Activated B cell treated with CpG ODN at 0.5 μM for 24 hours (primary cell): Measurements from ENCODE around the gene ASMTL. TPM values are rescaled to one million over a fixed set of nuclear protein-coding genes. Genes with fewer than 3 reads are reported as not detected.
"Not testable (repeated sequence)": the region's sequence is repeated elsewhere in the genome, so short reads cannot be mapped to it uniquely, and the experiment has no call there.

Source experiments
- ATAC-seq: fragments of 200-7000 bp; cut with Tn5 transposase; one replicate; pipeline ENCODE4 v1.10.0; 2021; ENCODE audit warnings: low read depth, mild to moderate bottlenecking, moderate library complexity
- CTCF ChIA-PET: fragments of 350-600 bp; sonication (Branson Sonifier 250); formaldehyde crosslinking; loops from one replicate; lab custom pipeline; 2021; ENCODE audit warnings: antibody characterized with exemption; lab: Charles Lee
- POLR2A ChIA-PET: fragments of 350-600 bp; sonication (Branson Sonifier 250); formaldehyde crosslinking; loops from one replicate; lab custom pipeline; 2021; ENCODE audit warnings: antibody characterized with exemption; lab: Charles Lee
- DNase-seq: peaks from one replicate; pipeline ENCODE4 v3.0.0; 2022
- H3K27ac Mint-ChIP-seq: one replicate; pipeline ENCODE4 v1.8.0; 2020; ENCODE audit warnings: mixed read lengths
- H3K27me3 Mint-ChIP-seq: one replicate; pipeline ENCODE4 v1.8.0; 2021; ENCODE audit warnings: mixed read lengths
- H3K36me3 Mint-ChIP-seq: one replicate; pipeline ENCODE4 v1.8.0; 2021; ENCODE audit warnings: low read depth, mixed read lengths
- H3K4me1 Mint-ChIP-seq: one replicate; pipeline ENCODE4 v1.8.0; 2021; ENCODE audit warnings: mixed read lengths
- H3K4me3 Mint-ChIP-seq: one replicate; pipeline ENCODE4 v1.8.0; 2020; ENCODE audit warnings: mild to moderate bottlenecking, mixed read lengths
- H3K9me3 Mint-ChIP-seq: one replicate; pipeline ENCODE4 v1.8.0; 2020; ENCODE audit warnings: mixed read lengths
- CTCF ChIP-seq: fragments of 200-600 bp; IDR thresholded peaks from one replicate; pipeline ENCODE4 v1.8.0; 2022; ENCODE audit warnings: antibody characterized with exemption, mild to moderate bottlenecking
- intact Hi-C: fragments of 100-400 bp; cut with micrococcal nuclease; formaldehyde crosslinking; loops from one replicate; pipeline ENCODE4 v1.15.1; 2024
- total RNA-seq: library from RNA; stranded (reverse); gene quantifications from 2 replicates; pipeline ENCODE4 v1.2.3, GENCODE V29; 2022

Gene ASMTL
- total RNA-seq, 1 donor from 2014 or later: 52.1 TPM

GRCh38 chrX:1493877-1494510, 41.3 kb upstream of the ASMTL start:
- H3K27me3 Mint-ChIP-seq: no peaks in the 10 kb centered on the region
- intact Hi-C loops: loop anchor here (1.0 to 2.0 kb wide), 6 partner anchors 8 to 97 kb away; partner anchors contain the start of genes AKAP17A and P2RY8
- ATAC-seq: peak; percentile 73
- DNase-seq: peak; percentile 55
- peaks cover 55% of the 10 kb centered on the region for H3K36me3 Mint-ChIP-seq
- peaks cover 65% of the 10 kb centered on the region for H3K4me1 Mint-ChIP-seq
- H3K27ac Mint-ChIP-seq: peak overlapping the region; percentile 81
- no peak for TF ChIP-seq CTCF
- ChIA-PET POLR2A (no interaction called here), CTCF (no interaction called here)
- peaks cover 4% of the 10 kb centered on the region for H3K9me3 Mint-ChIP-seq
- peak overlapping the region; percentile 88 for H3K4me3 Mint-ChIP-seq

- intact Hi-C loops: no loop called here
- DNase-seq (no peak), ATAC-seq (no peak)
- ChIA-PET CTCF (no interaction called here), POLR2A (no interaction called here)
- Mint-ChIP-seq H3K4me1 (peaks cover 66% of the 10 kb centered on the region), H3K27me3 (no peaks in the 10 kb centered on the region), H3K27ac (peak overlapping the region; percentile 81), H3K36me3 (peaks cover 59% of the 10 kb centered on the region), H3K4me3 (peak overlapping the region; percentile 88), H3K9me3 (peaks cover 4% of the 10 kb centered on the region)
- no peak for TF ChIP-seq CTCF
Measured at GRCh38 chrX:1493412-1493811, 40.7 kb upstream of the ASMTL start.

GRCh38 chrX:1492421-1493012, 39.8 kb upstream of the ASMTL start:
- ChIA-PET POLR2A (no interaction called here), CTCF (no interaction called here)
- ATAC-seq (peak; percentile 1), DNase-seq (no peak)
- intact Hi-C loops: loop anchor here (1.0 kb wide), 2 partner anchors 25 to 39 kb away; no protein-coding TSS in a partner anchor
- peaks cover 62% of the 10 kb centered on the region for H3K36me3 Mint-ChIP-seq
- peaks cover 66% of the 10 kb centered on the region for H3K4me1 Mint-ChIP-seq
- H3K27me3 Mint-ChIP-seq: no peaks in the 10 kb centered on the region
- H3K9me3 Mint-ChIP-seq: peaks cover 4% of the 10 kb centered on the region
- peak overlapping the region; percentile 88 for H3K27ac Mint-ChIP-seq
- no peak for TF ChIP-seq CTCF
- H3K4me3 Mint-ChIP-seq: peak overlapping the region; percentile 88

- intact Hi-C loops: loop anchor here (1.0 kb wide), 2 partner anchors 25 to 39 kb away; no protein-coding TSS in a partner anchor
- DNase-seq (peak; percentile 61), ATAC-seq (peak; percentile 66)
- Mint-ChIP-seq H3K9me3 (peaks cover 4% of the 10 kb centered on the region), H3K4me1 (peaks cover 69% of the 10 kb centered on the region), H3K36me3 (peaks cover 68% of the 10 kb centered on the region), H3K4me3 (peak overlapping the region; percentile 88), H3K27me3 (no peaks in the 10 kb centered on the region), H3K27ac (peak overlapping the region; percentile 88)
- POLR2A ChIA-PET: no interaction called here
- no peak for TF ChIP-seq CTCF
- CTCF ChIA-PET: no interaction called here
Measured at GRCh38 chrX:1491851-1492349, 39.2 kb upstream of the ASMTL start.

GRCh38 chrX:1491248-1491647, 38.5 kb upstream of the ASMTL start:
- H3K4me3 Mint-ChIP-seq: peak overlapping the region; percentile 88
- CTCF ChIA-PET, ATAC-seq, H3K27me3 Mint-ChIP-seq, H3K9me3 Mint-ChIP-seq, POLR2A ChIA-PET, intact Hi-C loops, DNase-seq: not testable (repeated sequence)
- H3K27ac Mint-ChIP-seq: peak overlapping the region; percentile 35
- peaks cover 69% of the 10 kb centered on the region for H3K4me1 Mint-ChIP-seq
- peaks cover 68% of the 10 kb centered on the region for H3K36me3 Mint-ChIP-seq

GRCh38 chrX:1490723-1491122, 38.0 kb upstream of the ASMTL start:
- intact Hi-C loops, POLR2A ChIA-PET, H3K27me3 Mint-ChIP-seq, ATAC-seq, H3K9me3 Mint-ChIP-seq, H3K4me3 Mint-ChIP-seq, DNase-seq, CTCF ChIA-PET, H3K27ac Mint-ChIP-seq: not testable (repeated sequence)
- Mint-ChIP-seq H3K4me1 (peaks cover 66% of the 10 kb centered on the region), H3K36me3 (peaks cover 68% of the 10 kb centered on the region)

GRCh38 chrX:1489354-1489753, 36.6 kb upstream of the ASMTL start:
- peaks cover 73% of the 10 kb centered on the region for H3K36me3 Mint-ChIP-seq
- H3K27me3 Mint-ChIP-seq, ATAC-seq, H3K9me3 Mint-ChIP-seq, CTCF ChIA-PET, H3K27ac Mint-ChIP-seq, H3K4me3 Mint-ChIP-seq, DNase-seq, POLR2A ChIA-PET, intact Hi-C loops: not testable (repeated sequence)
- peaks cover 63% of the 10 kb centered on the region for H3K4me1 Mint-ChIP-seq
